ENCODE data around the gene EIF3F.

Gene EIF3F

DNA sequence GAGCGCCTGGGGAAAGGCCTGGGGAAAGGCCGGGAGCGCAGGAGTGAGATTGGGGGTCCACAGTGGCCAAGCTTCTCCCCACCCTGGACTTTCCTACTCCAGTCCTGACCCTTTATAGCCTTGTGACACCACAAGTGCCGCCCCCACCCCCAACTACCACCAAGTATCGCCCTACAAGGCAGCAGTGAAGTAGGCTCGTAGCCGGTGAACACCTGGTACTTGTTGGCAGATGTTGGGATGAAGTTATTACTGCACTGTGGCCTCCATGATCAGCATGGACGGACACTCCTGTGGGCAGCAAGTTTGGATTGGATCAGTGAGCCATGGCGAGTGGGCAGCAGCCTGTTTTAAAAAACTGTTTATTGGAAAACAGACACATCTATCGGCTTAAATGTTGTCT lies 45.0 kb downstream of the EIF3F start:
- no peak overlapping the region for H3K4me3 ChIP-seq (replicated peaks; ENCODE audit: low read depth, low read length)
- TF ChIP-seq, protein P1, sequence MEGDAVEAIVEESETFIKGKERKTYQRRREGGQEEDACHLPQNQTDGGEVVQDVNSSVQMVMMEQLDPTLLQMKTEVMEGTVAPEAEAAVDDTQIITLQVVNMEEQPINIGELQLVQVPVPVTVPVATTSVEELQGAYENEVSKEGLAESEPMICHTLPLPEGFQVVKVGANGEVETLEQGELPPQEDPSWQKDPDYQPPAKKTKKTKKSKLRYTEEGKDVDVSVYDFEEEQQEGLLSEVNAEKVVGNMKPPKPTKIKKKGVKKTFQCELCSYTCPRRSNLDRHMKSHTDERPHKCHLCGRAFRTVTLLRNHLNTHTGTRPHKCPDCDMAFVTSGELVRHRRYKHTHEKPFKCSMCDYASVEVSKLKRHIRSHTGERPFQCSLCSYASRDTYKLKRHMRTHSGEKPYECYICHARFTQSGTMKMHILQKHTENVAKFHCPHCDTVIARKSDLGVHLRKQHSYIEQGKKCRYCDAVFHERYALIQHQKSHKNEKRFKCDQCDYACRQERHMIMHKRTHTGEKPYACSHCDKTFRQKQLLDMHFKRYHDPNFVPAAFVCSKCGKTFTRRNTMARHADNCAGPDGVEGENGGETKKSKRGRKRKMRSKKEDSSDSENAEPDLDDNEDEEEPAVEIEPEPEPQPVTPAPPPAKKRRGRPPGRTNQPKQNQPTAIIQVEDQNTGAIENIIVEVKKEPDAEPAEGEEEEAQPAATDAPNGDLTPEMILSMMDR (IDR thresholded peaks at IDR 0.05; ENCODE audit: low read length, missing control alignments): no peak
- DNase-seq (ENCODE audit: low read depth): no peak

DNA sequence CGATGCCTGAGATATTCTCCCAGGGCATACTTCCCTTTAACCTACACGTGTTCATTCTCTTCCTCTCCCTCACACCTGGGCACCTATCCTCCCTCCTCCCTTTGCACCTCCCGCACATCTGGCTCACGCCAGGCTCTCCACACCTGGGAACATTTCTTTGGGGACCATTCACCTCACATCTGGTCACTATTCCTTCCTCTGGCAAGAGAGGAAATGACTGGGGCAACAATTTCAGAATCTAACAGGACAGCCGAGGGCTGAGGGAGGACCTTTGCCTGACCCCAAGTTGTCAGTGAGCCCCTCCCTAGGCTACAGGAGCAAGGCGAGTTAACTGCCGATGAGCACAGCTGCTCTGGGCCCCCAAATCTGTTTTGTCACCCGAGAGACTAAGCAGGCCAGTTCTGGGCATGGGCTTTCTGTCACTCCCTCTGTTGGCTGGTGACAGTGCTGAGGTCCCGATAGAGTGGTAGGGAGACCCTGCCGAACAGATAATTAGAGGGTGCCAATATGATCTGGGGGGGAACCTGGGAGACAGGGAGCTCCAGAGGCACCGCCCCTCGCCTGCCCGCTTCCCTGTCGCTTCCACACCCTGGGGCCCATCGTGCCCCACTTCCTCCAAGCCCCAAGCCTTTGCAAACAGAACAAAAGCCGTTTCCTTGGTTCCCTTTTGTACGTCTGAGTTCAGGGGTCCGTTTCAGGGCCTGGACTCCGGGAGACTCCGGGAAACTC lies 45.6 kb downstream of the EIF3F start:
- no peak for DNase-seq (ENCODE audit: low read depth)
- no peak overlapping the region for H3K4me3 ChIP-seq (replicated peaks; ENCODE audit: low read depth, low read length)
- TF ChIP-seq, protein P1 (IDR thresholded peaks at IDR 0.05; ENCODE audit: low read length, missing control alignments): no peak

DNA sequence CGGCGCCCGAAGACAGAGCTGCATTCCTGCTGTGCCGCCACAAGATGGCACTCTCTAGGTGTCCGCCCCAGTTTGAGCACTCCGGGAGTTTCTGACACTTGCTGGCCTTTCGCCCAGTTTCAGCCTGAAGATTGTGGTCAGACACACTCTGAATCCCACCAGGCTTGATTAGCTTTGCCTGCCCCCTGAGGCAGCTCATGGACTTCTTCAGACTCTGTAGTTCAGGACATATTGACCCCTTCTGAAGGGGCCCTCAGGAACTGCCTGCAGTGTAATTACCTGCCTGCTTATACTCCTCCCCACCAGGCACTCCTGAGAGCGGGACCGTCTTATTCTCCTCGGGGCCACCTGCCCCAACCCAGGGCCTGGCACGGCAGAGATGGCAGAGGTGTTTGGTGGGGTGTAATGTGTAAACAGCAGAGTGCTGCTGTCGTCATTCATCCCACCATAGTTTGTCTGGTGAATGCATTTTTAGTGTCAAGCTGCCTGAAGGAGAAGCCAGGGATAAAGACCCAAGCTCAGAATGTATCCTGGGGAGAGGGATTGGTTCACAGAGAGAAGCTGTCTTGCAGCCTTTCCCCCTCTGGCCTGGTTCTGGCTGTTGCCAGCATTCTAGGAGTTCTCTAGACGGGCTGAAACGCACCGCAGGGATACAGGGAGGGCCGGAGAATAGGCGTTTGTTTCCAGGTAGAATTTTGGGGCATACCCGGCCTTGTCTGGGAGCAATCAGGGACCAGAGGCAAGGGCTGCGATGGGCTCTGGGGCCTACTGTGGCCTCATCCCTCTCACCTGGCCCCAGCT lies 46.4 kb downstream of the EIF3F start:
- peak; percentile 85 for DNase-seq (ENCODE audit: low read depth)
- TF ChIP-seq, protein P1 (IDR thresholded peaks at IDR 0.05; ENCODE audit: low read length, missing control alignments): peak; percentile 93
- H3K4me3 ChIP-seq (replicated peaks; ENCODE audit: low read depth, low read length): no peak overlapping the region

GRCh38 chr11:8034106-8034585 lies 47.0 kb downstream of the EIF3F start:
- H3K4me3 ChIP-seq (replicated peaks; ENCODE audit: low read depth, low read length): no peak overlapping the region
- DNase-seq (ENCODE audit: low read depth): no peak
- TF ChIP-seq, protein P1 (IDR thresholded peaks at IDR 0.05; ENCODE audit: low read length, missing control alignments): no peak

GRCh38 chr11:8034604-8035190 lies 47.6 kb downstream of the EIF3F start:
- H3K4me3 ChIP-seq (replicated peaks; ENCODE audit: low read depth, low read length): no peak overlapping the region
- TF ChIP-seq, protein P1 (IDR thresholded peaks at IDR 0.05; ENCODE audit: low read length, missing control alignments): no peak
- DNase-seq (ENCODE audit: low read depth): no peak

- TF ChIP-seq, protein P1 (IDR thresholded peaks at IDR 0.05; ENCODE audit: low read length, missing control alignments): no peak
- no peak for DNase-seq (ENCODE audit: low read depth)
- no peak overlapping the region for H3K4me3 ChIP-seq (replicated peaks; ENCODE audit: low read depth, low read length)
Measured at GRCh38 chr11:8035200-8035855, 48.2 kb downstream of the EIF3F start.

Data from fibroblast of pulmonary artery (primary cell).